Hematopoietic multipotent progenitor cell treated with erythropoietin and hydrocortisone succinate and interleukin-3 and kit ligand, for 17 days (in vitro differentiated cells): ENCODE results near the gene SUPT3H.
"Not testable (repeated sequence)": the region's sequence is repeated elsewhere in the genome, so short reads cannot be mapped to it uniquely, and the experiment has no call there.

ENCODE experiments used
- DNase-seq: peaks from one replicate; pipeline ENCODE4 v3.0.0-alpha.2; 2015; ENCODE audit warnings: low spot score

Gene SUPT3H

DNA sequence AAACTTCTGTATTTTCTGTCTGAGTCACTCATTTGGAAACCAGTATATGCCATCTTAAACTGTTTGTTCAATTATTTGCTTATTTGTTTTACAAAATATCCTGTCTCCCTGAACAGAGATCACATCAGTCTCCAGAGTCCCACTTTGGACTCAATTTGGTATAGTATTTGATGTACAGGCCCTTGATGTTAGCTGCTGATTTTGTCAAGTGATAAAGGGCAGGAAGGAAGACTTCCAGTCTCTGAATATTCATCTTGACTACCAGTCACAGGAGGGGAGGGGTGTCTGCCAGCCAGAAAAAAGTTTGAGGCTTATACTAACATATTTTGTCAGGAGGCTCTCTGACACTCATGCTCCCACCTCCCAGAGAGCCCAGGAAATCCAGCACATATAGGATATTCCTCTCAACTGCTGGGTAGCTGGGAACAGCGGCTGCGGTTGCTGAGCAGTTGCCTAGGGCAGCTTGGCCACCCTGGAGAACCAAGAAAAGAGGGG, 426.4 kb downstream of the SUPT3H start:
- DNase-seq, result no peak

DNA sequence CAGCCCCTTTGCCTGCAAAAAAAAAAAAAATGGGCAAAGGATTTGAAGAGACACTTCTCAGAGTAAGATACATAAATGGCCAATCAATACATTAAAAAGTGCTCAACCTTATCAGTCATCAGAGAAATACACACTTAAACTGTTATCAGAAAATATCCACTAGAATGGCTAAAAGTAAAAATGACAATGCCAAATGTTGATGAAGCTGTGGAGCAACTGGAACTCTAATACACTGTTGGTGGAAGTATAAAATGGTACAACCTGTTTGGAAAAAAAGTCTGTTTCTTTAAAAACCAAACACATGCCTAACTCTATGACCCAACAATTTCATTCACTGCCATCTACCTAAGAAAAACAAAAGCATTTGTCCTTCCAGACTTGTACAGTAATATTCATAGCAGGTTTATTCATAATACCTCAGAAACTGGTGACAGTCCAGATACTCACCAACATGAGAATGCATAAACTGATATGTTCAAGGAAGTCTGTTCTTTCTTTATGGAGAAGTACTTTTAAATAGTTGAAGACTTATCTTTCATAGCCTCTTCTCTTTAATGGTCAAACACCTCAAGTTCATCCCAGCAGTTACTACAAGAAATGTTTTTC, 428.0 kb downstream of the SUPT3H start:
- no peak for DNase-seq

DNA sequence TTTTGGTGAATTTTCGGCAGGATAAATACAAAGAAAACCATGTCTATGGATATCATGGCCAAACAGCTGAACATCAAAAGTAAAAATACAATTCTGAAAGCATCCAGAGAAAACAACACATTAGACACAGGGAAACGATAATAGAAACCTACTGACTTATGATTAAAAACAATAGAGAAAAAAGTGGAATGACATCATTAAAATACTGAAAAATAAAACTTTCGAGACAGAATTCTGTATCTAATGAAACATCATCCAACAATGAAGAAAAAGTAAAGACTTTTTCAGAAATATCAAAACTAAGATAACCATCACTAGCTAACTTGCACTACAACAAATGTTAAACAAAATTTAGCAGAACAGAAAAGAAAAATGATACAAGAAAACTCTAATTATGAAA, 434.2 kb downstream of the SUPT3H start:
- no peak for DNase-seq

DNA sequence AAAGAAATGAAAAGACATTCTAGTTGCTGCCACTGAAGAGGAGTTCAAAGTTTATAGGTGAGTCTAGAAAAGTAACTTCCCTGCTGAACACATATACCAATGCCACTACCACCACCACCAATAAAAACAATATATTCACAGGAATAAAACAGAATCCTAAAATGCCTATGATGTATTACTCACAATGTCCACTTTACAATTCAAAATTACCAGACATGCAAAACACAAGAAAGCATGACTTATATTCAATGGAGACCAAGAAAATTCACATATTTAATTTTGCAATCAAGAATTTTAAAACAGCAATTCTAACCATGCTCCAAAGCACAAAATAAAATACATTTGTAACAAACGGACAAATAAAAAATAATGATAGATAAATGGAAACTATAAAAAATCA, 434.9 kb downstream of the SUPT3H start:
- DNase-seq, result no peak

DNA sequence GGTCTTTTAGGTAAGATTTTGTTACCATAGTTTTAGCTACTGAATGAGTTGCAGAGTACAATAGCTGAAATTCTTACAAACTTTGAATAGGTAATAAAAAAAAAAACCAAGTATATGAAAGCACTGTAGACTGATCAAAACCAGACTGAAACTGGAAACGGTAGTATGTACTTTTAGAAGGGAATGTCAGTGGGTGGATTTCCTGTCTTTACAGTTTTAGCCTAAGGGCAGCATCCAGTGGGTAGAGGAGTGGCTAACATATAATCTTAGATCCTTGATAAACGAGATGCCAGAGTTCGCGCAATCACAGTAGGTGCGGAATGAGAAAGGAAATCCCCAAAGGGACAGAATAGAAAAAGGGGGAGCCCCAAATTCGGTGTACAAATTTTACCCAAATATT, 435.5 kb downstream of the SUPT3H start:
- no peak for DNase-seq

DNA sequence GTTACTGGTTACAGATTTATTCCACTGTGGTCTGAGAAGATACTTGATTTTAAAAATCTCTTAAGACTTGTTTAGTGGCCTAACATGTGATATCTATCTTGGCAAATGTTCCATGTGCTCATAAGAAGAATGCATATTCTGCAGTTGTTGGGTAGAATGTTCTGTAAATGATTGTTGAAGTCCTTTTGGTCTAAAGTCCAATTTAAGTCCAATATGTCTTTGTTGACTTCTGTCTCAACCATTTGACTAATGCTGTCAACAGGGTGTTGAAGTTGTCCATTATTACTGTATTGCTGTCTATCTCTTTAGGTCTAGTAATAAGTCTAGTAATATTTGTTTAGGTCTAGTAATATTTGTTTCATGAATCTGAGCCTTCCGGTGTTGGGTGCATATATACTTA, 437.4 kb downstream of the SUPT3H start:
- no peak for DNase-seq

DNA sequence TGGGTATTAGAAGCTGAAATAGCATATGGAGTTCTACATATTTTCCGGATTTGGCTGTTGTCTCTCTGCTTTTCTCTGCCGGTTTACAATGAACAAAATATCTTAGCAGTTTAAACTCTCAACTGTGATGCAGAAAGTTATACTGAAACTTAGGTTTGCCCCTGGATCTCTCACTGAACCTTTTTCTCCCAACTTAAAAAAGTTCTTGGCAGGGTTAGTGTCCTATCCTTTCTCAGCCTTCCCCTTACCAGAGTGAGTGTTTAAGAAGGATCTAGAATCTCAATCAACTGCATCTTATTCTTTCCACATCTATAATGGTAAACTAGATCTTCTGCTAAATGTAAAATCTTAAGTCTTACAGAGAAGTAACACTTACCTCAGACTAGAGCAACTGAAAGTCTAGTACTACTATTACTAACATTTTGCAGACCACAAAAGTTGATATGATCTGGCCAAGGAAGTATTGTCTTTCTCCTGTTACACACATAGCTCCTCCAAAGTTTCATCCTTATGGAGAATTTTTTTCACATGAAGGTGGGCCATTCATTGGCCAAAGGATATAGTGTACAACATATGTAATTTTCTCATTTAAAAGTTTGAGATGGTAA, 441.9 kb downstream of the SUPT3H start:
- DNase-seq, result no peak

DNA sequence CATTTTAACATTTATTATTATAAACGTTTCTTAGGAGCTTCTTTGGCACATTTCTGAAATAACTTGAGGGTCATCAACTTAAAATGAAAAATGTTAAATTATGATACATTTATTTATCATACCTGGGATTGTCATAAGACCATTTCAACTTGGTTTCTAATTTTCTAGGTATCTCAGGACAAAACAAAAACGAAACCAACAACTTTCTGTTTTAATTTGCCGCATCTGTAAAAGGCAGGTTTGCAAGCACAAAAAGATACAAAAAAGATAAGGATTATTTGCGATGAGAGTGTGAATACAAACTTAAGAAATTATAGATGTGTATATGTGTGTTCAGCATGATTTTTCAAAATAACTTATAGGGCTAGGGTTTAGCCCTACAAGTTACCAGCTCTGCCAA, 444.6 kb downstream of the SUPT3H start:
- DNase-seq, result no peak

DNA sequence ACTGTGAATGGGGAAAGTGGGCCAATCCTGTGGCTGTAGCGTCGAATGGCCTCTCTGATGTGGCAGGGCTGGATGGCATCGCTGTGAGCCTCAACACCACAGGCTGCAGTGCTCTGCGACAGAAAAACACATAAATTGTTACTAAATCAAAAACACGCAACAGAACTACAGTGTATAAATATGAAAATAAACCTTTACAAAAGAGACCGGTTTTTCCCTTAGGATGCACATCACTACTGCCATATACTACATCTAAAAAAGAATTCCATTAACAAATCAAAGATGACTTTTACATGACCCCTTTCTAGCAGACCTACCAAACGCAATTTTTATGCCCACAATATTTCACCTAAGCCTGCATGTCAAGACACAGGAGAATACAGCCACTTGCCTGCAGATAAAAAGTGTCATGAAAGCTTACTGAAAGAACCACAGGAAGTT, 445.1 kb downstream of the SUPT3H start:
- DNase-seq, result no peak

DNA sequence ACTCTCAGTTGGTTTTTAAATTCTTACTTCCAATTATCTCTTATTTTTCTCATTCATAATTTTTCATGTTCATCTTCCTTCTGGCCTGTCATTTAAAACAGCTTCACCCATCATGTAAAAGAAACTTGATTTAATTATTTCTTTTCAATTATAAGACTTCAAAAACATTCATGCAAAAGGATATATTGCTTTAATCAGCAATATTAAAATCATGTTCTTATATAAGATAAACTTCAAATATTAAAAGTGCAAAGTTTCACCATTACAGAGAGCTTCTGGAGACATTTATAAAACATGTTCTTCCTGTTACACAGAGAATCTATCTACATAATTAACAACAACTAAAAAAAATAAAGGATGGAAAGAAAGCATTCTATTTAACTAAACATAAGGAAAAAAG, 446.3 kb downstream of the SUPT3H start:
- no peak for DNase-seq

DNA sequence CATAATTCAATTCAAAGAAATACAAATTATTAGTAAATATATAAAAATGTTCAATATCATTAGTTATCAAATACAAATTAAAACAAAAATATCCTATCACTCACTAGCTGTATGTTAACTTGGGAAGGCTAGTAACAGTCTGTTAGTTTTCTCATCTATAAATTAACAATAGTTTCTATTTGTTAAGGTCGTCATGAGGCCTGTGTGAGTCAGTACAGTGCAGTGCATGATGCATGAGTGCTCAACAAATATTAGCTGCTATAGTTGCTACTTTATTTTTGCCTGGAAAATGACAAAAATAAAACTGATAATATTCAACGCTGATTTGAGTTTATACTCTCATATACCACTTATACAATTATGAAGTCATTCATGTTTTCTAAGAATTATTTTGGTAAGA, 451.2 kb downstream of the SUPT3H start:
- DNase-seq, result no peak

DNA sequence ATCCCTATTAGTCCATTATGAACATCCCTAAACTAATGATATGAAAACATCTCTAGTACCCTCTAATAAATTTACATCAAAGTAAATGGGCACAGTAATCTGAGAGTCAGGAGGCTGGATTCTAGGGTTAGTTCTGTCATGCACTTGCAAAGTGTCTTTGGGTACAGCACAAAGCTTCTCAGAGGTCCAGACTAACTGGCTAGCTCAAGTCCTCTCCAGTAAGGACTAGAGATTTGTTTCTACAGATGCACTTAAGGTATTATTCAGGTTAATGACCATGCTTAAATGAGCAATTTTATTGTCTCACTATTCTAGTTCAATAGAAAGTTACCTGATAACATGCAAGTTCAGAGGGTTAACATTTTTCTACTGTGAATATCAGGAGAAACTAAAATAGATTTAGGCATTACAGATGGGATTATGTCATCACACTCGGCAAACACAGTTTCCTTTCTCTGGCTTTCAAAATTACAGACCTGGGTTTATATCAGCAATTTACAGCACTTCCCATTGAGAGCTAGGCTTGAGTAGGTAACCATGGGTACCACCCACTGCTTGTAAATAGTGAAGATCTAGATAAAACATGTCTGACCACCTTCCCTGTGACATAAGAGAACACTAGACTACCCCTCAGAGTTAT, 452.5 kb downstream of the SUPT3H start:
- no peak for DNase-seq

DNA sequence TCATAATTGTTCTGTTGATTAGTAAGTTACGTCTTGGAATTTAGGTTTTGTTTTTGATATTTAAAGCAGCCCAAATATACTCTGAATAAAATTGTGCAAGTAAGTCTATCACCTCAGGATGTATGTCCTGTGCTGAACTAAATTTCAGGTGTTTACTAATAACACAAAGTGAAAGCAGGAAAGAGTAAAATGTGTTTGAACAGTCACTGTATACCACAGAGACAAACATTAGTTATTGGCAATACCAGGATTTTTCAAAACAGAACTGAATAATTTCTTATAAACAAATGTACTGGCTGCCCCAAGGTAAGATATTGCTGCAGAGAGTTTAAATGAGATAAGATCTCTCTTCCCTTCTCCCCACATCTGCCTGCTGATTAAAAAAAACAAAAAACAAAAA, 454.3 kb downstream of the SUPT3H start:
- DNase-seq, result no peak

DNA sequence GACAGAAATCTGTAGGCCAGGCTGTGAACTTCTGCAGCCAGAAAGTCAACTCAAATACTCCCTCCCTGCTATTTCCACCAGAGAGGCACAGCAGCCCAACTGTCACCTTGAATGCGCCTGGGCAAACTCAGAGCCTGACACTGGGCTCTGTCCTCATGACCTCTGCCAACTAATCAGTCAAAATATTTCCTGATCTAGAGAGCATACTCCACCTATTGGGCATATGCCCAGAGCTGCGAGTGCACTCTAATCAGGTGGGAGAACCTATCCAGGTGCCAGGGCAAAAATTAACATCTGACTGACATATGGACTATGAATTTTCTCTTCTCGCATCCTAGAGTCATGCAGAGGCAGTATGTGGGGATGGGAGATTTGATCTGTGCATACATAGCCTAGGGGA, 455.9 kb downstream of the SUPT3H start:
- DNase-seq, result no peak

DNA sequence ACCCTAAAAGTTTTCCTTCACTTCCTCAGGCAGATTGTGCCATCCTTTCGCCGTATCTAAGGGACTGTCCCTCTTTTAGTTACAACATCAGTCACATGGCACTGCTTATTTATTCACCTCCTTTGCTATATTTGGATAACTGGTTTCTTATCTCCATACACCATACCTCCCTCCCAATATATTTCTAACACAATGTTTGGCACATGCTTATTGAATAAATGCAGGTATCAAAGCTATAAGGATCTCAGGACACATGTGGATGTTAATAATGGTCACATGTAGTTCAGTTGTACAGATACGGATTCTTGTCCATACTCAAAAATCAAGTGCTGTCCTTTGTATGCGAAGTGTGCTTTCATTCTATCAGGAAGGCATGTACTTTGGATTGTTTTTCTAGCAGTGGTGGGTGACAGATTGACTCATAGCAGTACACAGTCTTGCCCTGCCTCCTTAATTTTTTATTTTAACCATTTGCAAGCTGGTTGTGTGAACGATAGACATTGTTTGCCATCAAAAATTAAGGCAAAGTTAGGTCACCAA, 456.7 kb downstream of the SUPT3H start:
- DNase-seq, result no peak

DNA sequence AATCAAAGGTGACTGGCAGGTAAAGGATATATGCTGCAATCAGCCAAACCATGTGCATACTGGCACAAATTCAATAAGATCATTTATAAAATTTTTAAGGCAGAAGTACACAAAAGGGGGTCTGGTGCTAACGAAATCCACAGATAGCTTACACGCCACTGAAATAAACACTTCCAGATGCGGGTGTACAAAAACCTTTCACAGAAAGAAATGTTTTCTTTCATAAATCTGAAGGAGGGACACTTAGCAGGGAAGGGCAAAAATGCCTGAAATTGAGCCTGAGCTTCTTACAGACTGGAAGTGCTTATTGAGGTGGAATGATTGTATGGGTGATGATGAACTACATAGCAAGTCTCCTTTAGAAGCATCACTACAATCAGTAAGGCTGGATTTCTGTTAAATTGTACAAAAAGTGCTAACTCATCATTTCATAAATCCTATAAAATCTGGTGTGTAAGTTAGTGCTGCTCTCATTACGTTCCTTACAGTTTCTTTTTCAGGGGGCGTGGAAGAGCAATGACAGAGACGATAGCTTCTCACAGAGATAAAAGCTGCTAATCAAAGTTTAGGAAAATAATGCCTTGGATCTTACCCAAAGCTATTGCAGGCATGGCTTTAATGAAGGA, 458.9 kb downstream of the SUPT3H start:
- no peak for DNase-seq

DNA sequence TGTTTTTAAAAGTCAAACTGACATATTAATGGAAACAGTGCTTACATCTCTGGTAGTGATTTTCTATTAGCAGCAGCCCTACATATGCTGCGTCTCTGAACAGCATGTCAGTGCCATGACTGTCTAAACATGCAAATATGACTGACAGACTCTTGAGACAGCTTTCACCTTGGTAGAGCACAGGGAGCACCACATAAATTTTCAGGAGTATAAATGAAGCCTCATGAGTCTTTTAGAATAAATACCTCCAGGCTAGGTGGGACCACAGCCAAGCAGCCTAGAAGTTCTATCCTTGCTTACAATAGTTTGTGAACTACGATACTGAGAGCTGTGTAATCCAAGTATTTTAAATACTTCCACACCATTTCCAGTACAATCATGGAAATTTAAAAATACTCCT, 460.3 kb downstream of the SUPT3H start:
- no peak for DNase-seq

DNA sequence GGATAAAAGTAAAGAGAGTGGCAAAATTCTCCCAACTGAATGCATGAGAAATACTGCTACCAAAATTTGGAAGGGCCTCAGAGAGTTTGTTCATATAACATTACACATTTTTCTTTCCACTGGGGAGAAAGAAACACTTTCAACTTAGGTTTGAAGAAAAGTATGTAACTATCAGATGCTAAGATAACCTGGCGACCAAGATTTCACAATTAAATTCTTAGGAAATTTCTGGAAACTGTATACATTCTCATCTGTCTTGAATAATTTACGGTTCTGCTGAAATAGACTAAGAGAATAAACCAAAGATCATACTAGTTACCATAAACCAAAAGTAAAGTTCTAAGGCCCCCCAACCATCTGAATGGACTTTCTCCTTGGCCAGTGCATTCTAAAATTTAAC, 462.6 kb downstream of the SUPT3H start:
- no peak for DNase-seq

DNA sequence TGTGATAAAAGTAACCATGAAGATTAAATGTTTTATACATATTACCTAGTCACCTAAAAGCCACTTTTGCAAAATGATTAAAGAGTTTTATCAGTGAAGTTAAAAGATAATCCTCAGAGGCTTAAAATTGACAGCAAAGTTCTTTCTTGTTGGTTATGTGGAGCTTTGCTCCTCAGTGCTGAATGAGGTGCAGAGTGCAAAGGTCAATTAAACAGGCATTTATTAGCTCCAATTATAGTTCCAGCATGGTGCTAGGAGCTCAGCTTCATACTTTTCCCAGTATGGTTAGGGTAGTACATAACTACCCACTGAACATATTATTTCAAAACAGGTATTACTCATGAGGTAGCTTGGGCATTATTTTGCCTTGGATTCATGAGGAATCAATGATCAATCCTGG, 463.6 kb downstream of the SUPT3H start:
- no peak for DNase-seq

DNA sequence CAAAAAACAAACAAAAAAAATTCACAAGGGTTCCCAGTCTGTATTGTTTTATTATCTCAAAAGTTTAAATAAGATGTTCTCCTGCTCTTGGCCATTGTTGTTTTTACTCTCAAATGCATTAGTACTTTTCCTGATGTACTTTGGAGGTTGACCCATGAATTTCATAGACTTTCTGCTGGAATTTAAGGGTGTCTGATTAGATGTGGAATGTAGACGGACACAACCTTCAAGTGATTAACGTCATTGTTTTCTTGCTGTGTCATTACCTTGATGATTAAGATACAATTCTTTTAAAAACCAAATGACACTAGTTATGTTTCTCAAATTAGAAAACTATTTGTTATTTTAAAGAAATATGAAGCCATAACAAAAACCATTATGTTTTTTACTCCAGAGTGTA, 471.0 kb downstream of the SUPT3H start:
- no peak for DNase-seq

DNA sequence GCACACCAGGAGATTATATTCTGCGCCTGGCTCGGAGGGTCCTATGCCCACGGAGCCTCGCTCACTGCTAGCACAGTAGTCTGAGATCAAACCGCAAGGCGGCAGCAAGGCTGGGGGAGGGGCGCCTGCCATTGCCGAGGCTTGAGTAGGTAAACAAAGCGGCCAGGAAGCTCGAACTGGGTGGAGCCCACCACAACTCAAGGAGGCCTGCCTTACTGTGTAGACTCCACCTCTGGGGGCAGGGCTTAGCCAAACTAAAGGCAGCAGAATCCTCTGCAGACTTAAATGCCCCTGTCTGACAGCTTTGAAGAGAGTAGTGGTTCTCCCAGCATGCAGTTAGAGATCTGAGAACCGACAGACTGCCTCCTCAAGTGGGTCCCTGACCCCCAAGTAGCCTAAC, 477.4 kb downstream of the SUPT3H start:
- not testable (repeated sequence) for DNase-seq

DNA sequence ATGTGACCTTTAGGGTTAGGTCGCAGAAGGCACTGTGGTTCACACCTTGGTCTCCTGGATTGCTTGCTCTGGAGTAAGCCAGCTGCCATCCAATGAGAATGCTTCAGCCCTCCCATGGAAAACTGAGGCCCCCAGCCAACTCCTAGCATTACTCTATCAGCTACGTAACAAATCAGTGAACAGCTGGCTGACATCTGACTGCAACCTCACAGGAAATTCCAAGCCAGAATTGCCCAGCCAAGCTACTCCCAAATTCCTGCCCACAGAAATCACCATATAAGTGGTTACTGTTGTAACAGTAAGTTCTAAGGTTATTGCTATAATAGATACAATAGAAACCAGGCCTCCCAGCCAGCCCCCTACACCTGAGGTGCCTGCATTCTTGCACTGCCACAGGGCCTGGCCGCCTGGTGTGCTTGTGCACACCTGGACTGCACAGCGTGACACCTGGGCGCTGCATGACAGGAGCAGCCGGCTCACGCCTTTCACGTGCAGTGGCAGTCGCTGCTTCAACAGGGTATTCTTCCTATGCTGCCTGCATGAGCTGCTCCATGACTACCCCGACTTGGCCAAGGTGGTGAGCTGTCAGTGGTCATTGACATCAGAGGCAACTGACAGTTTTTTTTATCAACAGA, 479.3 kb downstream of the SUPT3H start:
- no peak for DNase-seq
